Endodermal cell (in vitro differentiated cells): ENCODE measurements around the gene EIF3J. TPM values are rescaled to one million over a fixed set of nuclear protein-coding genes. Genes with fewer than 3 reads are reported as not detected.

Experiments
- DNase-seq: peaks from one replicate; pipeline ENCODE4 v3.0.0-alpha.2; 2017
- H3K27ac ChIP-seq: 2 replicates; pipeline ENCODE4 v1.5.1; 2013; ENCODE audit warnings: mild to moderate bottlenecking, low read depth, low read length, moderate library complexity
- H3K27me3 ChIP-seq: 2 replicates; pipeline ENCODE4 v1.6.1; 2013; ENCODE audit warnings: mild to moderate bottlenecking, low read length, moderate library complexity; ENCODE audit not compliant: insufficient read depth, control insufficient read depth, poor library complexity, severe bottlenecking
- H3K36me3 ChIP-seq: 2 replicates; pipeline ENCODE4 v1.7.0; 2013; ENCODE audit warnings: mild to moderate bottlenecking, low read length, moderate library complexity; ENCODE audit not compliant: control insufficient read depth, insufficient read depth
- H3K4me1 ChIP-seq: one replicate; pipeline ENCODE4 v1.7.0; 2013; ENCODE audit warnings: low read length; ENCODE audit not compliant: control insufficient read depth, insufficient read depth
- H3K4me3 ChIP-seq: 2 replicates; pipeline ENCODE4 v1.5.1; 2013; ENCODE audit warnings: mild to moderate bottlenecking, low read length, moderate library complexity
- H3K9ac ChIP-seq: 2 replicates; pipeline ENCODE4 v1.6.1; 2013; ENCODE audit warnings: mild to moderate bottlenecking, low read length, moderate library complexity; ENCODE audit not compliant: poor library complexity, severe bottlenecking; ENCODE audit errors: extremely low read depth
- H3K9me3 ChIP-seq: 2 replicates; pipeline ENCODE4 v1.6.1; 2013; ENCODE audit warnings: mild to moderate bottlenecking, low read length, moderate library complexity; ENCODE audit not compliant: control insufficient read depth
- H3K27ac Mint-ChIP-seq: 2 replicates; pipeline ENCODE4 v1.8.0; 2020; ENCODE audit warnings: mixed read lengths
- H3K27me3 Mint-ChIP-seq: 2 replicates; pipeline ENCODE4 v1.8.0; 2021; ENCODE audit warnings: mild to moderate bottlenecking, mixed read lengths; ENCODE audit not compliant: insufficient read depth
- H3K36me3 Mint-ChIP-seq: 2 replicates; pipeline ENCODE4 v1.8.0; 2020; ENCODE audit warnings: low read depth, mixed read lengths
- H3K4me1 Mint-ChIP-seq: 2 replicates; pipeline ENCODE4 v1.8.0; 2020; ENCODE audit warnings: mixed read lengths
- H3K4me3 Mint-ChIP-seq: 2 replicates; pipeline ENCODE4 v1.8.0; 2020; ENCODE audit warnings: mild to moderate bottlenecking, moderate library complexity, mixed read lengths
- H3K9me3 Mint-ChIP-seq: 2 replicates; pipeline ENCODE4 v1.8.0; 2020; ENCODE audit warnings: mild to moderate bottlenecking, mixed read lengths
- whole genome bisulfite sequencing, 2 experiments: methylation state at CpG; one replicate each; pipeline versions ENCODE4 v1.1.5 to v1.1.7; 2013; ENCODE audit warnings: missing lambda C conversion rate in 2 of 2, mixed read lengths in 1 of 2; ENCODE audit not compliant: insufficient coverage in 1 of 2, insufficient read length in 1 of 2; 5-methylcytosine and 5-hydroxymethylcytosine counted together
- total RNA-seq, 2 donors: library from RNA; stranded (reverse); fragmentation: NEBNext Ultra II Directional in 1 of 2; extraction: Animal tissue kit (Norgen Biotek cat#: 25700) in 1 of 2; gene quantifications; 2 replicates in 1 of 2; 3 replicates in 1 of 2; pipeline ENCODE4 v1.2.1, GENCODE V29; 2021
- TF ChIP-seq, protein P1 (sequence below): fragments of 200-600 bp; sonication (generic); conservative IDR thresholded peaks from 2 replicates; pipeline ENCODE4 v1.5.0; 2021; ENCODE audit warnings: antibody characterized with exemption, mild to moderate bottlenecking

The EIF3J gene
- total RNA-seq, 2 donors from 2014 or later, result 71.4 to 76.5 TPM

DNA sequence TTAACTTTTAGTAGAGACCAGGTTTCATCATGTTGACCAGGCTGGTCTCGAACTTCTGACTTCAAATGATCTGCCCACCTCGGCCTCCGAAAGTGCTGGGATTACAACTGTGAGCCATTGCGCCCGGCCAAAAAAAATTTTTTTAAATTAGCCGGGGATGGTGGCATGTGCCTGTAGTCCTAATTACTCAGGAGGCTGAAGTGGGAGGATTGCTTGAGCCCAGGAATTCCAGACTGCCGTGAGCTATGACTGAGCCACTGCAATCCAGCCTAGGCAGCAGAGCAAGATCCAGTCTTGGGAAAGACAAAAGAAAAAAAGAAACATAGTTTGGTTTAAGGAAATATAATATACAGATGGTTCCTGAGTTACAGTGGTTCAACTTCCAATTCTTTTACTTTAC is 44.9 kb upstream of the EIF3J start:
- H3K27ac ChIP-seq, result no peak overlapping the region
- TF ChIP-seq, protein P1, sequence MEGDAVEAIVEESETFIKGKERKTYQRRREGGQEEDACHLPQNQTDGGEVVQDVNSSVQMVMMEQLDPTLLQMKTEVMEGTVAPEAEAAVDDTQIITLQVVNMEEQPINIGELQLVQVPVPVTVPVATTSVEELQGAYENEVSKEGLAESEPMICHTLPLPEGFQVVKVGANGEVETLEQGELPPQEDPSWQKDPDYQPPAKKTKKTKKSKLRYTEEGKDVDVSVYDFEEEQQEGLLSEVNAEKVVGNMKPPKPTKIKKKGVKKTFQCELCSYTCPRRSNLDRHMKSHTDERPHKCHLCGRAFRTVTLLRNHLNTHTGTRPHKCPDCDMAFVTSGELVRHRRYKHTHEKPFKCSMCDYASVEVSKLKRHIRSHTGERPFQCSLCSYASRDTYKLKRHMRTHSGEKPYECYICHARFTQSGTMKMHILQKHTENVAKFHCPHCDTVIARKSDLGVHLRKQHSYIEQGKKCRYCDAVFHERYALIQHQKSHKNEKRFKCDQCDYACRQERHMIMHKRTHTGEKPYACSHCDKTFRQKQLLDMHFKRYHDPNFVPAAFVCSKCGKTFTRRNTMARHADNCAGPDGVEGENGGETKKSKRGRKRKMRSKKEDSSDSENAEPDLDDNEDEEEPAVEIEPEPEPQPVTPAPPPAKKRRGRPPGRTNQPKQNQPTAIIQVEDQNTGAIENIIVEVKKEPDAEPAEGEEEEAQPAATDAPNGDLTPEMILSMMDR, result no peak
- H3K9ac ChIP-seq, result no peak overlapping the region
- peaks cover 57% of the 10 kb centered on the region for H3K36me3 Mint-ChIP-seq
- H3K4me1 ChIP-seq, result no peaks in the 10 kb centered on the region
- H3K9me3 ChIP-seq, result no peaks in the 10 kb centered on the region
- H3K4me3 Mint-ChIP-seq, result no peak overlapping the region
- H3K27me3 ChIP-seq, result no peaks in the 10 kb centered on the region
- no peaks in the 10 kb centered on the region for H3K9me3 Mint-ChIP-seq
- 88 to 95% methylated on average over 7 of the region's 7 CpGs for WGBS, 2 experiments
- no peak overlapping the region for H3K4me3 ChIP-seq
- no peaks in the 10 kb centered on the region for H3K27me3 Mint-ChIP-seq
- DNase-seq, result no peak
- H3K27ac Mint-ChIP-seq, result no peak overlapping the region
- H3K4me1 Mint-ChIP-seq, result no peaks in the 10 kb centered on the region
- H3K36me3 ChIP-seq, result peaks cover 67% of the 10 kb centered on the region

DNA sequence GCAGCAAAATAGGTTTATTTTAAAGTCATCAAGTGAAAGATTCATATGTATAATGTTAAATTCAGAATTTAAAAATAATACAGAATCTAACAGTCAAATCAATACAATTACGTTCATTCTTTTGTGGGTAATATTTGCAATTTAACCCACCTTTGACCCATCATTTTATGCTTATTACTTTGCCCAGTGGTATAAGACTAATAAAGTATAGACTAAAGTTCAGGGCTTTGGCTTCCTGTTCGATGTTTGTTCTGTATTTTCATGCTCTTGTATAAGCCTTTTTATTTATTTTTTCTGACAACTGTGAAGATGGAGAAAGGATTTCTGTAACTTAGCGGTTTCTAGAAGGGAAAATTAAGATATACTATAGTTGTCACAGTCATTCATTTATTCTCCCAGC is 44.3 kb upstream of the EIF3J start:
- WGBS, 2 experiments, result 100% methylated on average over 2 of the region's 3 CpGs; no CpG with 5 or more reads in 1 of the 2 experiments
- H3K27ac Mint-ChIP-seq, result no peak overlapping the region
- H3K4me1 Mint-ChIP-seq, result no peaks in the 10 kb centered on the region
- Histone ChIP-seq H3K9ac (no peak overlapping the region), H3K4me1 (no peaks in the 10 kb centered on the region), H3K9me3 (no peaks in the 10 kb centered on the region), H3K4me3 (no peak overlapping the region), H3K36me3 (peaks cover 64% of the 10 kb centered on the region), H3K27me3 (no peaks in the 10 kb centered on the region), H3K27ac (no peak overlapping the region)
- no peaks in the 10 kb centered on the region for H3K9me3 Mint-ChIP-seq
- H3K4me3 Mint-ChIP-seq, result no peak overlapping the region
- DNase-seq, result no peak
- H3K36me3 Mint-ChIP-seq, result peaks cover 52% of the 10 kb centered on the region
- TF ChIP-seq, protein P1, result no peak
- H3K27me3 Mint-ChIP-seq, result no peaks in the 10 kb centered on the region

DNA sequence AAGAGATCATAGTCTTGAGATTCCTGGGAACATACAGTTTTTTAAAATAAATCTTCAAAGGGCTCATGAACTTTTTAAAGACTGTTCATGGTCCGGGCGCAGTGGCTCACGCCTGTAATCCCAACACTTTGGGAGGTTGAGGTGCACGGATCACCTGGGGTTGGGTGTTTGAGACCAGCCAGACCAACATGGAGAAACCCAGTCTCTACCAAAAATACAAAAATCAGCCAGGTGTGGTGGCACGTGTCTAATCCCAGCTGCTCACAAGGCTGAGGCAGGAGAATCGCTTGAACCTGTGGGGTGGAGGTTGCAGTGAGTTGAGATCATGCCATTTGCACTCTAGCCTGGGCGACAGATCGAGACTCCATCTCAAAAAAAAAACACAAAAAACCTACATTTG is 41.4 kb upstream of the EIF3J start:
- TF ChIP-seq, protein P1, result no peak
- H3K9me3 Mint-ChIP-seq, result no peaks in the 10 kb centered on the region
- H3K4me3 Mint-ChIP-seq, result no peak overlapping the region
- no peaks in the 10 kb centered on the region for H3K27me3 ChIP-seq
- H3K27me3 Mint-ChIP-seq, result no peaks in the 10 kb centered on the region
- no peak overlapping the region for H3K27ac ChIP-seq
- H3K9ac ChIP-seq, result no peak overlapping the region
- no peak for DNase-seq
- H3K27ac Mint-ChIP-seq, result no peak overlapping the region
- H3K4me1 ChIP-seq, result no peaks in the 10 kb centered on the region
- no peaks in the 10 kb centered on the region for H3K9me3 ChIP-seq
- WGBS, 2 experiments, result 94 to 95% methylated on average over 8 of the region's 8 CpGs
- H3K4me3 ChIP-seq, result no peak overlapping the region
- H3K36me3 Mint-ChIP-seq, result peaks cover 49% of the 10 kb centered on the region
- no peaks in the 10 kb centered on the region for H3K4me1 Mint-ChIP-seq
- peaks cover 65% of the 10 kb centered on the region for H3K36me3 ChIP-seq
